Suppressor macrophage (primary cell): ENCODE results near the gene WDR83.
"Not testable (repeated sequence)": the region's sequence is repeated elsewhere in the genome, so short reads cannot be mapped to it uniquely, and the experiment has no call there.

Experiments used
- DNase-seq, 4 experiments: peaks; one replicate each; pipeline ENCODE4 v3.0.0-alpha.2; 2020 to 2022

The WDR83 gene

DNA sequence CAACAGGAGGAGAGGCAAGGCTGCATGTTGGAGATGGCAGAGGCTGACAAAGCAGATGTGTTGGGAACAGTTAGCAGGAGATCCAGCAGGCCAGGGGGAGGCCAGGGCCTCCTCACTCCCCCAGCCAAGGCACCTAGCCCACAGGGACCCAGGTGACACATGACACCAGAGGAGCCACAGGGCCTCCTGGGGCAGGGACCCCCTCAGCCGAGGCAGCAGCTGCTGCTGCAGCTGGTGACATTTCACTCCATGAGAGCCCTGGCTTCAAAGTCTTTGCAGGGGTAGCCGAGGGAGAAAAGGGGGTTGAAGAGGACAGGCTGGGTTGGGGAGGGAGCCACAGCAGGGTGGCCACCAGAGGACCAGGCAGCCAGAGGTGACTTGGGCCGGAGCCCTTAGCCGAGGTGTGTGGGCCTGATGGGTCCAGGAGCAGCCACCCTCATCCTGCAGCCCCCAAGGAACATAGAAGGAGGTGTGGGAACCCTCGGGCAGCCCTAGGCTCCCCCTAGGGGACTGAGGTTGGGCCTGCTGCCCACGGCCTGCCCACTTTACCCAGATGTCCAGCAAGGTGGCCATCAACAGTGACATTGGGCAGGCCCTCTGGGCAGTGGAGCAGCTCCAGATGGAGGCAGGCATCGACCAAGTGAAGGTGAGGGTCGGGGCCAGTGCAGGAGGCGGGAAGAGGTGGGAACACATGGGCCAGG, 21.0 kb downstream of the WDR83 start, which contains the start of gene GNG14:
Gene GNG14 (plus strand): TSS at position 503 of the 701 bp plus-strand sequence. CDS start 51 bp downstream, at position 554.
- DNase-seq, result no peak

DNA sequence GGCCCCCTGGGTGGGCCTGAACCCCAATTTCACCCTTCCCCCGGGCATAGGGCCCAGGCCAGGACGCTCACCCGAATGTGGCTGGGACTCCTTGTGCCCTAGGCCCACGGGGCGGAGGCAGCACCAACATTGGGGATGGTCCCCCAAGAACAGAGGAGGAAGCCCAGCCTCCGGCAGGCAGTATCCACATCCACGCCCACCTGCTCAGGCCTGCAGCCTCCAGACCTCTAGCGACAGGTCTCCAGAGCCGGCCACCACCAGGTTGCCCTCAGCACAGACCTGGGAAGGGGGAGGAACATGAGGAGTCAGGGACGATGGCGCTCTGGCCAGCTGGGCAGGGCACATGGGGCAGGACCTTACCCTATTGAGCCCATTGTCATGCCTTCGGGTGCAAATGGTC, 22.4 kb downstream of the WDR83 start:
- no peak for DNase-seq

DNA sequence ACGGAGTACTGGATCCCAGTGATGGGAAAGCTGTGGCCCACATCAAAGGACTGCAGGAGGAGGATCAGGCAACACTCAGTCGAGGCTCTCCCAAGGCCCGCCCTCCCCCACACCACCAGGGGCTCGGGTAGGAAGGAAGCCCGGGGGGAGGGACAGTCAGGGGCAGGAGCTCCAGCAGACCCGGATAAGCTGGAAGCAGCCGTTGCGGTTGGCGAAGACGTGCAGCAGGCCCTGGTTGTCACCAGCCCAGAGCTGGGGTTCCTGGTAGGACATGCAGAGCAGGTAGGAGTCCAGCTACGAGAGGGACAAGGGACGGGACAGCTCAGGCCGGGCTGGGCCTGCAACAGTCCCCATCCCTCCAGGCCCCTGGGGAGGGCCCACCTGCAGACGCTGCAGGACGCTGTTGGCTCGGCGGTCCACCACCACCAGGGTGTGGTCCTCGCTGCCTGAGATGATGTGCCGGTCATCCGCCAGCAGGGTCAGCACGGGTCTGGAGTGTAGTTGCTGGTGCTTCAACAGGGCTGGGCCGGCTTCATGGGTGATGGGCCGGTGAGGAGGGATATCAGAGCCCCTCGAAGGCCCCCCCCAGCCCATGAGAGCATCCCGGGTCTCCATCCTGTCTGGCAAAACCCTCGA, 23.1 kb downstream of the WDR83 start:
- DNase-seq, result no peak

DNA sequence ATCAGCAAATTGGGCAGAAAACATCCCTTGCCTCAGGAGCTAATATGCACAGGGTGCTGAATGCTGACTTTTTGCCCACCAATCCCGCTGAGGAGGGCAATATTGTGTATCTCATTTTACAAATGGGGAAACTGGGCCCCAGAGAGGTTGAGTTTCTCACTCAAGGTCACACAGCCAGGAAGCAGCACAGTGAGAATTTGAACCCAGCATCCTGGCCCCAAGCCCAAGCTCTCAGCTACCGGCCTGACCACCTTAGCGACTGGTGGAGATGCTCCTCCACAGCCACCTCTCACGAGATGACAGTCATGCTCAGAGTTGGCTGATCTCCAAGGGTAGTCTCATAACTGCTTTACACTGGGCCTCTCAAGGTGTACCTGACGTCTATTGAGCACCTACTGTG, 26.4 kb downstream of the WDR83 start:
- no peak for DNase-seq

DNA sequence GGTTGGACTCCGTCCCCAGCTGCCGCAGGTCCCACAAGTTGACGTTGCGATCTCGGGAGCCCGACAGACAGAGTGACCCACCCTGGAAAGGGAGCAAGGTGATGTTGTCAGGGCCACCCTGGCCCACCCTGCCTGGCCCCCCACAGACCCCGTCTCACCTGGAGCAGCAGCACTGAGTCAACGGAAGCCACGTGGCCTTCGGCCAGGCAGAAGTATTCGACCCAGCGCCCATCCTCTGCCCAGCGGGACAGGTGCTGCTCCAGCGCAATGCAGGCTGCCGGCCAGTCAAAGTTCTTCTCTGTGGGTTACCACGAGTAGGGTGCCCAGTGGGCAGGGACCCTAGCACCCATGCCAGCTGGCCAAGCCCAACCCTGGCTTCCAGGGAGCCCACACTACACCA, 28.0 kb downstream of the WDR83 start:
- no peak for DNase-seq

DNA sequence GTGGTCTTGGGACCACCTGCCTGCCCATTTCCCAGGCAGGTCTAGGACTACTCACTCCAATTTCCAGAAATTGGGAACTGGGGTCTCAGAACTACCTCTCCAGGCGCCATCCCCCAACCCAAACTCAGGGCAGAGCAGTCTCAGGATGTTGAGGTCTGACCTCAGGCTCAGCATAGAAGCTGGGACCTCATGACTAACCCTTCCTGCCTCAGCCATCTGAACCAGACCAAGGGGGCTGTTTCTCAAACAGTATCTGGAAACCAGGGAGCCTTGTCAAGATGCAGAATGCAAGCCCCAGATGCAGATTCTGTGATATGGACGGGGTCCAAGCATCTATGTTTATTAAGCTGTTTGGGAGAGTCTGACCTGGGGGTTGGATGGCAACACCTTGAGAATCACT, 28.5 kb downstream of the WDR83 start:
- DNase-seq, result no peak

DNA sequence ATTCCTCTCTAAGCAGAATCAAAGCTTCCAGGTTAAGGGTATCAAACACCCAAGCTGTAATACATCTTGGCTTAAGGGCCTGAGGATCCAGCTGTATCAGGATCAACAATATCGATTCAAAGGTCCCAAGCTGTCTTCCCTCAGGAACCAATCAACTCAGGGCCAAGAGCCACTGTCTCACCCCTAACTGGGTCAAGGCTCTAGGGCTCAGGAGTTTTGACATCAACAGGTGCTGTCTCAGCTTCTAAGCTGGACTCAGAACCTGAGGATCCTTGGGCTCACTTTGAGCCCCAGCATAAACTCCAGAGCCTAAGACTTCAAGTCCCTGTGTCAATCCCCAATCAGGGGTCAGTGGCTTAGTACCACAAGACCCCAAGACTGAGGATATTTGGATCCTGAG, 28.9 kb downstream of the WDR83 start:
- no peak for DNase-seq

DNA sequence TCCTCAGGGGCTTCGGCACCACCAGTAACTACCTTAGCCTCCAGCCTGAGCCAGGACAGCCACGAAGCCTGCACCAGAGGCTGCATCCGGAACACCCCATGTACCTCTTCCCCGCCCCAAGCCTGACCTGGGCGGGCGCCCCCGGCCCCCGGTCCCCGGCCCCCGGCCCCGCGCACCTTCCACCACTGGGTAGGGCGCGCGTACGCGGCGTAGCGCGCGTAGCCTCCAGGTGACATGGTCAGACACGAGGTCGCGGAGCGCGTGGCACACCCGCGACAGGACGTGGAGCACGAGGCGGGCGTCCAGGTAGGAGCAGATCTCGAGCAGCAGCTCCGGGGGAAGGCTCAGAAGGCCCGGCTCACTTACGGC, 29.4 kb downstream of the WDR83 start:
- DNase-seq, result peak in 1 of 4 experiments; percentile 18

DNA sequence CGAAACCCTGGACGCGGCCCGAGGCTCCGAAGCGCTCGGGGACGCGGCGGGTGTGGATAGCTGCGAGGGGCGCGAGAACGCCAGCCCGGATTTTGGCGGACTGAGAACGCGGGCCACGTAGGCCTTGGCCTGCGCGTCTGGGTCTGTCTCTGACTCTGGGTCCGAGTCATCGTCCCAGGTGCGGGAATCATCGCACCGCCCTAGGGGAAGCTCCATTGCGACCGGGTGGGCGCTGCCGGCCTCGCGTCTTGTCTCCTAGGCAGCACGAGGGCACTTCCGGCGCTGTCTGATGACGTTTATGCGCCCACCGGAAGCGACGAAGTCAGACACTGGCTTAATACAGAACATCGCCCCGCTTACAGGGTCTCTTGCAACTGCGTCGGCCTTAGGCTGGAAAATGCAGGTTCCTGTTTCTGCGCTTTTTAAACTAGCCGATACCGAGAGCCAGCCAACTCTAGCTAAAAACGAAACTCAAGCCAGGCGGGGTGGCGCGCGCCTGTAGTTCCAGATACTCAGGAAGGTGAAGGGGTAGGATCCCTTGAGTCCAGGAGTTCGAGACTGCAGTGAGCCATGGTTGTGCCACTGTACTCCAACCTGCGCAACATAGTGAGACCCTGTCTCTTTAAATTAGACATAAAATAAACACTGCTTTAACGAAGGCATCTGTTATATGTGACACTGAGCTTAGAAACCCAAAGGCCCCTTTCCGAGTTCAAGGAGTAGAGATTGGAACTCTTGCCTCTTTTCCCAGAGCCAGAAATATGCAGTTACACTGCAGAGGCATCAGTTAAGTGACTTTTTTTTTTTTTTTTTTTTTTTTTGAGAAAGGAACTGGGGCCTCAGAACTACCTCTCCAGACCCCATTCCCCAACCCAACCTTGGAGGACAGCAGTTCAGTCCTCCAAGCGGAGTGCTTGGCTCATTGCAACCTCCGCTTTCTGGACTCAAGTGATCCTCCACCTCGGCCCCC, 30.0 kb downstream of the WDR83 start, which contains the start of gene FBXW9:
Gene FBXW9 (minus strand): TSS at position 266 of the 970 bp plus-strand sequence. CDS start 50 bp downstream, at position 216.
- DNase-seq, result peak; percentile 97 to 99 (median 98)

DNA sequence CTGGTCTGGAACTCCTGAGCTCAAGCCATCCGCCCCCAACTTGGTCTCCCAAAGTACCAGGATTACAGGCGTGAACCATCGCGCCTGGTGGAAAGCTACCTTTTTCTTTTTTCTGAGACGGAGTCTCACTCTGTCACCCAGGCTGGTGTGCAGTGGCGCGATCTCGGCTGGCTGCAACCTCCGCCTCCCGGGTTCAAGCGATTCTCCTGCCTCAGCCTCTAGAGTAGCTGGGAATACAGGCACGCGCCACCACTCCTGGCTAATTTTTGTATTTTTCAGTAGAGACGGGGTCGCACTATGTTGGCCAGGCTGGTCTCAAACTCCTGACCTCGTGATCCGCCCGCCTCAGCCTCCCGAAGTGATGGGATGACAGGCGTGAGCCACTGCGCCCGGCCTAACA, 30.8 kb downstream of the WDR83 start:
- DNase-seq, result not testable (repeated sequence)

DNA sequence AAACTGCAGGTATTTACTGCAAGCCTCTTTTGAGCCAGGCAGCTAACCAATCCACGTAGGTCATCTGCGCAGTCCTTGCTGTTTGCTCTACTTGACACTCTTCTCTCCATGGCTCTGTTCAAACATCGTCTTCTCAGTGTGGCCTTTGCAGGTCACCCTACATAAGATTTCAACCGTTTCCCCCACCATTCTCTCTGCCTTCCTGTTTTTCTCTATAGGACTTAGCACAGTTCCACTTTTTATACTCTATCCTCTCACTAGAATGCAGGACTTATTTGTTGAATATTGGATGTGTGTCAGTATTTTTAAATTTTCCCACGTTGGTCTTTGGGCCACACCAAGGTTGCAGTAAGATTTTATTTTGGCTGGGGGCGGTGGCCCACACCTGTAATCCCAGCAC, 31.5 kb downstream of the WDR83 start:
- no peak for DNase-seq

DNA sequence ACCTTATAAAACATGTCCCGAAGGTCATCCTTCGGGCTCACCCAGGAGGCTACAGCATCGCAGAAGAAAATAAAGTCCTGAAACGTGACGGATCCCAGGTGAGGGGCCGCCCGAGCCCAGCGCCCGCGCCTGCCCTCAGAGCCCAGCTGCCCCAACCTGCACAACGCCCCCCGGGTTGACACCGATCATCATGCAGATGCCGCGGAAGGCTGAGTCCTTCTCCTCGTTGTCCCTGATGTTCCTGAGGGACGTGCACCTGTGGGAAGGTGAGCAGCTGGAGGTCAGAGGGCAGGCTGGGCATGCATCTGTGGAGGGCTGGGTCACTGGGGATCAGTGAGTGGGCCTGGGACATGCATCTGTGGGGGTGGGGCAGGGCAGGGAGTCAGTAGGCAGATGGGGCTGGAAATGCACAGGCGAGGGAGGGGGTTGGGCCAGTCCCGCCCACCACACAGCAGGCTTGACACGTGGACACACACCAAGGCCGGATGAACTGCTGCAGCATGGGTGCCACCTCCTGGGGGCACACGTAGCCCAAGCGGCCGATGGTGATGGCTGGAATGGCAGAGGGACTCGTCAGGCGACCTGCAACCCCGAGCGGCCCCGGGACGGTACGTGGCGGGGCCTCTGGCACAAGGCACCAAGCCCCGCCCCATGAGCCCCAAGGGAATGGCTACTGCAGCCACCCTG, 35.1 kb downstream of the WDR83 start:
- DNase-seq, result no peak

DNA sequence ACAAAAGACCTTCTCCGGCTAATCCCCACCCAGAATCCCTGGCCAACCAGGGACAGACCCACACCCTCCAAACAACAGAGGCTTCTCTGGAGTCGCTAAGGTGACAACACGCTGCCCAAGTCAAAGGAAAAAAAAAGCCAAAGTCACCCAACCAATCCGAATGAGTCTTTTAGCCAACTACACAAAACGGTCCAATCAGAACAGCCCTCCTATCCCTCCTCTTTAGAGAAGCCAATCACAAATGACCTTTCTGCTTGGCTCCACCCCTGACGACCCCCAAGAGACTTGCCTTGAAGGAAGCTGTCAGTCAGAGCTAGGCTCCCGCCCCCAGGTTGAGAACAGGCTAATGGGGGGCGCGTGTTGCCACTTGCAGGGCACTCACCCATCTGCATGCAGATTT, 36.4 kb downstream of the WDR83 start:
- DNase-seq, result peak in 1 of 4 experiments; percentile 6

DNA sequence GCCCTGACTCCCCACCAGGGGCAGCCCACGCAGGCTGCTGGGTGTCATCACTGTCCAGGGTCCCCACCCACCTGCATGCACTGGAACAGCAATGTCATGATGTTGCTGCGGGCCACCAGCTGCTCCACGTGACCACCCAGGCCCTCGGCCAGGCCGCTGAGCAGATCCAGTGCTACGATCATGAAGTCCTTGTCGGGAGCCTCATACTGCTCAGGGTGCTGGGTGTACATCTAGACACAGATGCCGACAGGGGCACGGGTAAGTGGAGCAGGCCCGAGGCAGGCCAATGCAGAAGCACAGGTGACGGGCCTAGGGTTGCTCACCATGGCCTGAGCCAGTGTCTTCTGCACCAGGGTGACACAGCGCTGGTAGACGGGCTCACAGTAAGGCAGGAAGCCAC, 38.6 kb downstream of the WDR83 start:
- no peak for DNase-seq

DNA sequence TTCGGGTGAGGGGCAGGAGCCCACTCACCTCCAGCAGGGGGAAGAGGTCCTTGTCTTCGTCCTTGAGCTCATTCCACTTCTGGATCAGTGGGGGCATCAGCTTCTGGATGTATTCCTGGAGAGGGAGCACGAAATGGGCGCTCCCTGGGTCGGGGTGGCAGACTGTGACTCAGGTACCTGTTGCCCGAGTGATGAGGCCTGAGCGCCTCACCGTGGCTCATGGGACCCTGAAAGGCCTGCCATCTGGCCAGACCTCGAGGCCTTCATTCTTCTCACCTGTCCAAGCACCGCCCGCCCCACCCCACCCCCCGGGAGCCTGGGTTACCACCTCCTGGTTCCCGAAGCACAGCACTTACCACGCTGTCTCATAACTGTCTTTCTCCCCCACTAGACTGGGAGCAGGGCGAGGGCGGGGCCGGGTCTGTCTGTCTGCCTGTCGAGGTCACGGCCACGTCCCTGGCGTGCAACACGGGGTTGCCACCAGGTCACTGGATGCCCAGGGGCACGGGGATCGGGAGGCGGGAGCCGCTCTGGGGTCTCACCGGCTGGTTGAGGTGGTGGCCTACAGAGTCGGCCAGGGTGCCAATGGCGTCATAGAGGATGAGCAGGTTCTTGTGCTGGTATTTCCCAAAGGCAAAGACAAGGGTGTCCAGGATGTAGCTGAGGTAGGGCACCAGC, 39.2 kb downstream of the WDR83 start:
- DNase-seq, result no peak

DNA sequence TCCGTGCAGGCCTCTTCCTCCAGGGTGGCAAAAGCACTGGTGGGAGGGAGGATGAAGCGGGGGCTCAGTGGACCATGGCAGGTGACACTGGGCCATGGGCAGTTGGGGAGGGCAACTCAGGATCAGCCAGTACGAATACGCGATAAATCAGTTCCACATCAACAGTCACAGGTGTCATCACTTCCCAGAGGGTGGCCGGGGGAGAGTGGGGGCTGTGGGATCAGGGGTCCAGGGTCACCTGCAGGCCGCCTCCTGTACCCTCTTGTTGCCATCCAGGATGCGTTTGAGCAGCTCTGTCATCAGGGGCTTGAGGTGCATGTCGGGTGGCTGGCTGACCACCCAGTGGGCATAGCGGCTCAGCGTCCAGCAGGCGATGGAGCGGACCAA, 39.7 kb downstream of the WDR83 start:
- no peak for DNase-seq

DNA sequence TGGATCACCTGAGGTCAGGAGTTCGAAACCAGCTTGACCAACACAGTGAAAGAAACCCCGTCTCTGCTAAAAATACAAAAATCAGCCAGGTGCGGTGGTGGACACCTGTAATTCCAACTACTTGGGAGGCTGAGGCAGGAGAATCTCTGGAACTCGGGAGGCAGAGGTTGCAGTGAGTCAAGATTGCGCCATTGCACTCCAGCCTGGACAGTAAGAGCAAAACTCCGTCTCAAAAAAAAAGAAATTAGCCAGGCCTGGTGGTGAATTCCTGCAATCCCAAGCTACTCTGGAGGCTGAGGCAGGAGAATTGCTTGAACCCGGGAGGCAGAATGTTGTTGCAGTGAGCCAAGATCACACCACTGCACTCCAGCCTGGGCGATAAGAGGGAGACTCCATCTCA, 42.0 kb downstream of the WDR83 start:
- DNase-seq, result no peak

DNA sequence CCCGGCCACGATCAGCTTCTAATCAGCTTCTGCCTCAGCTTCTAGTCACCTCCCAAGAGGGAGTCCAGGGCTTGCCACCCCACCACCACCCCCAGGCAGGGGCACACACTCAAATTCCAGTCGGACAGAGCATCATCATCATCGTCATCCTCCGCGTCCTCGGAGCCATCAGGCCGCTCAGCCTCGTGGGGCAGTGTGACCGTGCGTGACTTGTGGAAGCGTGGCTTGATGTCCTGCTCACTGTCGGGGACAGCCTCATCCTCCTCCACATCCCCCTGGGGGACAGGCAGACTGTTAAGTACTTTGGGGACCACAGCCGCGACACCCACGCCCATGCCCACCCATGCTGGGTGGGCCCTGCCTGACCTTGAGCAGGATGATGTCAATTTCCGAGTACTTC, 44.6 kb downstream of the WDR83 start:
- no peak for DNase-seq

DNA sequence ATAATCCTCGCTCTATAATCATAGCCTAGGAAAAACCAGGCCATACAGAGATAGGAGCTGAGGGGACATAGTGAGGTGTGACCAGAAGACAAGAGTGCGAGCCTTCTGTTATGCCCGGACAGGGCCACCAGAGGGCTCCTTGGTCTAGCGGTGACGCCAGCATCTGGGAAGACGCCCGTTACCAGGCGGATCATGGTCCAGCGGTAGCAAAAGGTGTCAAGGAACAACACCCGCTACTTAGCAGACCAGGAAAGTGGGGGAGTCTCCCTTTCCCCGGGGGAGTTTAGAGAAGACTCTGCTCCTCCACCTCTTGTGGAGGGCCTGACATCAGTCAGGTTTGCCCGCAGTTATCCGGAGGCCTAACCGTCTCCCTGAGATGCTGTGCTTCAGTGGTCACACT, 45.5 kb downstream of the WDR83 start:
- DNase-seq, result not testable (repeated sequence)

DNA sequence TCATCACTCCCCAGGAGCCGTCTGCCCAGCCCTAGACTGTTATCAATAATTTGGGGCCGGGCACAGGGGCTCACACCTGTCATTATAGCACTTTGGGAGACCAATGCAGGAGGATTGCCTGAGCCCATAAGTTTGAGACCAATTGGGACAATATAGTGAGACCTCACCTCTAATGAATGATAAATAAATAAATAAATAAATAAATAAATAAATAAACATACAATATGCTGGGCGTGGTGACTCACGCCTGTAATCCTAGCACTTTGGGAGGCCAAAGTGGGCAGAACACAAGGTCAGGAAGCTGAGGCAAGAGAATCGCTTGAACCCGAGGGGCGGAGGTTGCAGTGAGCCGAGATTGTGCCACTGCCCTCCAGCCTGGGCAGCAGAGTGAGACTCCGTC, 46.7 kb downstream of the WDR83 start:
- not testable (repeated sequence) for DNase-seq

DNA sequence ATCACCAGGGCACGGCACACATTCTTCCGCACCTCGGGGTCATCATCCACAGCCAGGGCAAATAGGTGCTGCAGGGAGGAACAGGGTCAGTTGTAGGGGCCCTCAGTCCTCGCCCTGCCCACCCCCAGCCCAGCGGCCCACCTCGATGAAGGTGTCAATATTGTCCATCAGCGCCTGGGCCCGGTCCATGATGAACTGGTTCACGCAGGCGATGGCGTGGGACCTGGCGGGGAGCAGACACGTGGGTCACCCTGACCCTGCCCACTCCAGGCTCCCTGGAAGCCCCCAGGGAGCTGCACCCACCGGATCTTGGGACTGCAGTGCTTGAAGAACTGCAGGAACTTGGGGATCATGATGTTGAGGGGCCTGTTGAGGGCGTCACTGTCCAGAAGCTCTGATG, 48.5 kb downstream of the WDR83 start:
- DNase-seq, result no peak

DNA sequence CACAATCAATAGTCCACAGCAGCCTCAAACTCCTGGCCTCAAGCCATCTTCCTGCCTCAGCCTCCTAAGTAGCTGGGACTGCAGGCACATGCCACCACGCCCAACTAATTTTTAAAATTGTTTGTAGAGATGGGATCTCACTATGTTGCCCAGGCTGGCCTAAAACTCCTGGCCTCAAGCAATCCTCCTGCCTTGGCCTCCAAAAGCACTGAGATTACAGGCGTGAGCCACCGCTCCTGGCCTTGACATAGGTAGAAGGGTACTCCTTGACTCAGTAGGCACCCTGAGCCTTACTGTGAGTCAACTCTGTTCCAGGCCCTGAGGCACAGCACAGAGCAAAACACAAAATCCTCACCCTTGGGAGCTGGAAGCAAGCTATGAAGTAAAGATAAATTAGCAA, 49.3 kb downstream of the WDR83 start:
- no peak for DNase-seq
